Raji (cell line): Measurements from ENCODE around the gene DHRS3.

Experiments
- POLR2A ChIP-seq: IDR thresholded peaks from 2 replicates; pipeline ENCODE4 v1.6.1; 2011; ENCODE audit warnings: low read depth, low read length, control low read depth; ENCODE audit not compliant: insufficient read depth

Gene DHRS3

GRCh38 chr1:12537294-12537693, 80.7 kb downstream of the DHRS3 start:
- TF ChIP-seq POLR2A = no peak

GRCh38 chr1:12536023-12536639, 81.9 kb downstream of the DHRS3 start:
- no peak for TF ChIP-seq POLR2A

- no peak for TF ChIP-seq POLR2A
These were observed 85.3 kb downstream of the DHRS3 start for GRCh38 chr1:12532405-12533315.

GRCh38 chr1:12531179-12531499, 86.9 kb downstream of the DHRS3 start:
- TF ChIP-seq POLR2A = no peak

- no peak for TF ChIP-seq POLR2A
These were observed 87.4 kb downstream of the DHRS3 start for GRCh38 chr1:12530462-12531178.

GRCh38 chr1:12529640-12530174, 88.3 kb downstream of the DHRS3 start:
- no peak for TF ChIP-seq POLR2A

- no peak for TF ChIP-seq POLR2A
These were observed 89.8 kb downstream of the DHRS3 start for GRCh38 chr1:12528021-12528852.

GRCh38 chr1:12527564-12527963, 90.4 kb downstream of the DHRS3 start:
- no peak for TF ChIP-seq POLR2A

GRCh38 chr1:12525311-12526181, 92.5 kb downstream of the DHRS3 start:
- no peak for TF ChIP-seq POLR2A

- TF ChIP-seq POLR2A = no peak
These were observed 93.7 kb downstream of the DHRS3 start for GRCh38 chr1:12524266-12524665.

- no peak for TF ChIP-seq POLR2A
These were observed 96.9 kb downstream of the DHRS3 start for GRCh38 chr1:12521096-12521495.

GRCh38 chr1:12519693-12520364, 98.2 kb downstream of the DHRS3 start:
- TF ChIP-seq POLR2A = no peak
